NCI-H2196 treated with DMSO at 0.1 percent for 48 hours (cell line): Measurements from ENCODE around the gene PDE1C.

Experiments used
- DNase-seq: peaks from one replicate; lab custom pipeline; 2025; ENCODE audit not compliant: unreplicated experiment; lab: John Stamatoyannopoulos, UW

Gene PDE1C

DNA sequence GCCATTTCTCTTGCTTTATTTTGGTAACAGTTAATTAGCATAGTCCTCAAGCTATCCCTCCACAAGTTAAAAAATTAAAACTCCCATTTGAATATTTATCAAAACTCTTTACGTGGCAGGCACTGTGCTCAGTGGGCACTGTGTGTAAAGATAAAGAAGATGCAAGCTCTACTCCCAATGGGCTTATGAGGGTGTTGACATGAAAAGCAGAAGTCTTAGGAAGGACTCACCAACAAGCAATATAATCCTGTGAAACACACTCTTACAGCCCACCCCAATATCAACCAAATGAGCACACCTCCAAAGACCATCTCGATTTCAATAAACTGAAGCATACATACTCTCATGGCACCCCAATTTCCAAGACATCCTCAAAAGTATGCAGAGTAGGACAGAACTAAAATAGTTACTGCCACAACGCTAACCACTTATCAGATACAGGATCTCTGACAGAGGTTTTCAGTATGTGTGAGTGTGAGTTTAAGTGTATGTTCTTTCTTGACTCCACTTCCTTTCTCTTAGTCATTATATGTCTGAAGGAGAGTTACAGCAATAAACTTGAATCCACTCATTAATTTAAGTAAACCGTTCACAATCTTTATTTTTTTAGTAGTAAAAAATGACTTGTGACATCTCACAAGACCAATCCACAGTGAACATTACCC, 120.0 kb downstream of the PDE1C start:
- DNase-seq: no peak

DNA sequence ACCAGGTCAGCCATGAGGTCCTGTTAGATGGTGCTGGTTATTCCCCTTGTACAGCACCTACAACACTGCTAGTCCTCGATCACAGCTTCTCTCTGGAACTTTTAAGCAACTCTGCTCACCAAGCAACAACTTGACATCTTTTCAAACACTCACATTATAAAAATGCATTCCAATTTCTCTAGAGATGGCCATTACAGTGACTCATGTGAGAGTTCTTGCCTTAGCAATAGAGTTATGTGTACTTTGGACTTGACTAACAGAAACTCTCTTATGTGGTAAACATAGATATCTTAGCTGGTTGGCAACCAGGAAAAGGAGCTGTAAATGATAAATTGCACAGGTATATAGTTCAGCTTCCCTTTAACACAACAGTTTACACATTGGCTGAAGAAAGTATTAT, 122.2 kb downstream of the PDE1C start:
- DNase-seq: no peak

DNA sequence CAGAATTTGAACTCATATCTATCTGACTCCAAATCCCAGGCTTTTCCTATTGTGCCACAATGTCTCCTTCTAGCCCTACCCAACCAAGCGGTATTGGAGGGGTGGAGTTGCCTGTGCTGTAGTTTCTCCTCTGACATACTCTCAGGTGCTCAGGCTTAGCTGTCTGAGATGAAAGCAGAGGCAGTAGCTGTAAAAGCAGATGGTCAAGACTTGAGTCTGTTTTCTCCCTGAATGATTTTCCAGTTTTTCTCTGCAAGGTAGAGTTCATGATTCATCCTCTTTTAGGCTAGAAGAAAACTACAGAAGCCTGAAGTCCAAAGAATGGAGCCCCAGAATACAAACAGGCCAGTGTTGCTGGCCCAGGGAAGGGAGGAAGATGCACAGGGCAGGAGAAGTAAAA, 130.0 kb downstream of the PDE1C start:
- DNase-seq: no peak

DNA sequence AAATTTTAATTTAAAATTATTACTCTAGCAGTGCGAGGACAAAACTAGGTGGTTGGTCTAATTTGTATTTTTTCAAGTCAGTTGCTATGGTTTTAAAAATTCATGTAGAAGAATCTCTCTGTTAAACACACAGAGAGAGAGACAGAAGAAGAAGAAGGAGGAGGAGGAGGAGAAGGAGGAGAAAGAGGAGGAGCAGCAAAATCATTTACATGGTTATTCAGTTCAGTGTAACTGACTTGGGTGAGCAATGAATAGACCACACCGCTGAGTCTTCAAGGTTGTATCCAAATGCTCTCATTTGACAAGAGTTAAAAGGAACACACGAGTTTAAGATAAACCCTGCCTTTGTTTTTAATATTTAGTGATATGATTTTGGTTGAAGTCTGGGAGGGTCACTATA, 131.1 kb downstream of the PDE1C start:
- no peak for DNase-seq

- DNase-seq: no peak
These were observed 131.6 kb downstream of the PDE1C start for GRCh38 chr7:31938650-31939049.

- DNase-seq: no peak
These were observed 132.2 kb downstream of the PDE1C start for GRCh38 chr7:31937982-31938381.

DNA sequence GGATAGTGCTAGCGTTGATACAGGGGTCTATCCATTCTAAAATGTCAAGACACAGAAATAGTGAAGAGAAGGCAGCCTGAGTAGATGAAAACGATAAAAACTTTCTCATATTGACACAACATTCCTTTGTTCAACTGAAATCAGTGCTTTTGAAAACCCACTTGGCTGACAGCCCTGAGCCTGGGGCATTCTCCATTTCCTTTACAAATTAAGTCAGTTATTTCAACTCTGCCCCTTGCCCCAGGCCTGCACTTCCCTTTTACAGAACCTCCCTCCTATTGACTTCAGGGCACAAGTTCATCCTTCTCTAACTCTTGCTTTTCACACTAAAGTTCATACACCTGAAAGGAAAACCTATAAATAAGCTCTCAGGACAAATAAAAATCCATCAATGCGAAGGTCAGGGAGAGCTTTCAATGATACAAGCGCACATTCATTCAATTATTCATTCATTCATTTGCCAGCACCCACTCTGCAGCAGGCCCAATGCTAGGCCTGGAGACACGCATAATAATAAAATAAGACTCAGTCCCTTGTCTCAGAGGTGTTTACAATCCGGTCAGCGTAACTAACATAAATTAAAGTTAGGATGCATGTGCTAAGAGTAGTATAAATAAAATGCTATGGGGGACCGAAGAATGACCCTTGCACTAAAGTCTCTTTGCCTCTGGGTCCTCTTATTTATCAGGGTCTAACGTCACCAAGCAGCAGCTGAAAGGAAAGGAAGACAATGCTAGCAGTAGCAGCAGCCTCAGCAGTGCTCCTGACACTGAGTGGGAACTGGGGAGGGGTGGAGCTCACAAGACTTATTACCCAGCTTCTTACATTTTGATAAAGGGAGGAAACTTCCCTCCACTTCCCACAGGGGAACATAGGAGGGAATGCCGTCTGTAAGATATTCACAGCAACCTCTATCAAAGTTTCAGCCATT, 134.8 kb downstream of the PDE1C start:
- no peak for DNase-seq

- DNase-seq: no peak
These were observed 135.7 kb downstream of the PDE1C start for GRCh38 chr7:31934551-31934950.

- DNase-seq: no peak
These were observed 136.7 kb downstream of the PDE1C start for GRCh38 chr7:31933481-31933880.

DNA sequence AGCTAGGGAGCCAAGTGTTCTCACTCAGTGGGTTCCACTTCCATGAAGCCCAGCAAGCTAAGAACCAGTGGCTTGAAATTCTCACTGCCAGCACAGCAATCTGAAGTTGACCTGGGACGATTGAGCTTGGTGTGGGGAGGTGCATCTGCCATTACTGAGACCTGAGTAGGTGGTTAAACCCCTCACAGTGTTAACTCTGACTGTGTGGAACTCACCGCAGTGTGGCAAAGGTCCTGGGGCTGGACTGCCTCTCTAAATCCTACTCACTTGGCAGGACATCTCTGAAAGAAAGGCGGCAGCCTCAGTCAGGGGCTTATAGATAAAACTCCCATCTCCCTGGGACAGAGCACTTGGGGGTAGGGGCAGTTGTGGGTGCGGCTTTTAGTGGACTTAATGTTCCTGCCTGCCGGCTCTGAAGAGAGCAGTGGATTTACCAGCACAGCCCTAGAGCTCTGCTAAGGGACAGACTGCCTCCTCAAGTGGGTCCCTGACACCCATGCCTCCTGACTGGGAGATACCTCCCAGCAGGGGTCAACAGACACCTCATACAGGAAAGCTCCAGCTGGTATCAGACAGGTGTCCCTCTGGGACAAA, 143.1 kb downstream of the PDE1C start:
- no peak for DNase-seq

DNA sequence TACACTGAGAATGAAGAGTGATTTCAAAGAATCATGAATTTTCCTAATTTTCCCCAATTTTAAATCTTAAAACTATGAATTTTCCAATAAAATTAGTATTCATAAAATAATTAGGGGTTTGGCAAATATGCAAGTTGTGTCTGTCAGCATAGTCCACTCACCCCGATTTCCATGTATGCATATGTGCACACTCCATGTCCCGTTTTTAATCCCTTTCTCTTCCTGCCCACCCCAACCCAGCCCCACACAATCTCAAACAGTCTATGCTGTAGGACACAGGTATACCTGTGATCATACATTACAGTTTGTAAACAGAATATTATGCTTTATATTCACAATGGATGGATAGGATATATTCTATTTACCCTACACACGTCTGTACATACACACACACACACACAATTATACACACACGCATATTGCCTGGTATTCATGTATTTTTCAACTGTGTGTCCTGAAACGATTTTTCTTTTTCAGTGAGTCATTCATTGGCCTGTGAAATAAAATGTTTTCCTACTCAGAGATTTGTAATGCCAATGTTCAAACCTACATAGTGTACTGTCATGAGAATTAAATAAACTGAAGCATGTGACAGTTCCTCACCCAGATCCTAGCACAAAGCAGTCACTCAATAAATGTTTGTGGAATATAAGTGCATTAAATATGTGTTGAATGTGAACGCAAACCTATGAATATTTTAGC, 144.3 kb downstream of the PDE1C start:
- DNase-seq: no peak

DNA sequence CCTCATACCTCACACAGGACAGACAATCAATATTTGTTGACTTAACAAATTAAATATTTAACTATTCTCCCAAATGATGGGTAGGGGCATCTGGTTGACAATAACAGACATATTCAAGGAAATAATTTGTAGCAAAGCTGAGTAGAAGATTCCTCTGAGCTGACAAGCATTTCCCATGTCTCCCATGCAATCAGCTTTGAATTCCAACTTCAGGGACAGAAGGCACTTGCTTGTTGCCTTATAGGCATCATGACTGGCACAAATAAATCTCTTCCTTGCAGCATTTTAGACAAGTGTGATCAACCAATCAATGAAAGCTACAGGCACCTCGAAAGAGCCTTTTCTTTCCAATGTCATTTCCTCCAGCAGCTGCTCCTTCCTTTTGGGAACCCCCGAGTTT, 146.0 kb downstream of the PDE1C start:
- no peak for DNase-seq

DNA sequence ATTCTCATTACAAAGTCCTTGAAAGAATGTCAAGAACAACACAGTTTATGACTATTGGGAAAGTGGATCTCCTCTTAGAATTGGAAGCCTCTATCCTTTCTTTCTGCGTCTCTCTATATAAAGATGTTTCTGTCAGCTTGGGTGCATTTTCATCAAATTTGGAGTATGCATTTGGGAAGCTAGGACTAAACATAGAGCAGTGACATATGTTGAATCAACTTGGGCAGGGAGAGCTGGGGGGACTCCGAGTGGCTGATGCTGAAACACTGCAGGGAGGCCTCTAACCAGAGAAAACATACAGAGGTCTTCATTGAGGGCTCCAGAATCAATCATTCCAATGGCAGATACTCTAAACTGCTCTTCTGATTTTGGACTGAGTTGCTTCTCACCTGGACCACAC, 147.4 kb downstream of the PDE1C start:
- no peak for DNase-seq

GRCh38 chr7:31921047-31921446, 149.2 kb downstream of the PDE1C start:
- no peak for DNase-seq

- no peak for DNase-seq
These were observed 150.4 kb downstream of the PDE1C start for GRCh38 chr7:31919678-31920369.

DNA sequence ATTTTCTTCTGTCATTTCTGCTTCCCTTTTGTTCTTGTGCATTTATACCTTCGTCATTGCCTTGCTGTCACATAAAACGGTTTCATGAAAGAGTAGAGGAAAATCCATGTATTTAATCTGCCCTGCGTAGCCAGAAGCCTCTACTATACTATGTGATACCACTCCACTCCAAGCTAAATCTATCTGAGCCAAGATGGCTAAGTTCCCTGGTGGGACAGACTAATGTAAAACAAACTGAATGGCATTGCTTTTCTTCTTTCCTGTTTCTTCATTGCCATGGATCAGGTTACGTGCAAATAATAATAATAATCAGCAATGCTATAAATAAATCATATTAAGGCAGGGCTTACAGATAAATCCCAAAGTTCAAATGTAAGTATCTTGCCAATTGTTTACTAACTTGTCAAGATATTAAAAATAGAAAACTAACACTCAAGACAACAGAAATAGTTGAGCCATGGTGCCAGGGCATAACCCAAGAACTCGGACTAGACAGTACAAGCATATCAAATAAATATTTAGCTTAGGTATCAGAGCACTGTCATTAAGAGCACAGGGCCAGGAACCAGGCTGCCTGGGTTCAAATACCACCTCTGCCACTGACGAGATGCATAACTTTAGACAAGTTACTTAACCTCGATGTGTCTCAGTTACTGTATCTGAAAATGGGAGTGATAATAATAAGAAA, 151.4 kb downstream of the PDE1C start:
- no peak for DNase-seq

GRCh38 chr7:31917256-31917655, 153.0 kb downstream of the PDE1C start:
- no peak for DNase-seq

GRCh38 chr7:31910191-31910590, 160.0 kb downstream of the PDE1C start:
- no peak for DNase-seq

DNA sequence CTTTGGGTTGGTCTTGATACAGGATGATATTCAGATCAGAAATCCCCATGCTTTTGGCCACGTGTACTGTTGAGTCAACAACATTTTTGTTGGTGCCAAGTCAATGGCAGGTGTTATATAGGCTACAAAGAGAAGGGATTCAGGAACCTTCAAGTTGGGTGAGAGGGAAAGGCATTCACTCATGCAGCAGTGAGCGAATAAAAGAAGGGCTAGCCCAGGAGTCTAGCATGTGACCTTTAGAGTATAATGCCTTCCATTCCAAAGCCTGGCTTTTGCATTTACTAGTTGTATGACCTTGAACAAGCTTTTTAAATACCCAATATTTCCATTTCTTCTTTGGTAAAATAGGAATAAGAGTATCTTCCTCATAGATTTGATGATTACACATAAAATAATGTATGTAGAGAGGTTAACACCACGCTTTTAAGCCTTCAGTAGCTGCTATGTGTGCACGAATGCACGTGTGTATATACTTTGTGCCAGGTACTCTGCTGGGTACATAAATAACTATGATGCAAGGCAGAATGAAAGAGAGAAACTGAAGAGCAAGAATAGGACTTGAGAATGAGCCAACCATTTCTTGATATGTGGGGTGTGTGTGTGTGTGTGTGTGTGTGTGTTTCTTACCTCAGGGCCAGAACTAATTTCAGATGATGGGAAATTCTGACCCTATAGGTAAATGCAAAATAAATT, 163.6 kb downstream of the PDE1C start:
- DNase-seq: no peak

DNA sequence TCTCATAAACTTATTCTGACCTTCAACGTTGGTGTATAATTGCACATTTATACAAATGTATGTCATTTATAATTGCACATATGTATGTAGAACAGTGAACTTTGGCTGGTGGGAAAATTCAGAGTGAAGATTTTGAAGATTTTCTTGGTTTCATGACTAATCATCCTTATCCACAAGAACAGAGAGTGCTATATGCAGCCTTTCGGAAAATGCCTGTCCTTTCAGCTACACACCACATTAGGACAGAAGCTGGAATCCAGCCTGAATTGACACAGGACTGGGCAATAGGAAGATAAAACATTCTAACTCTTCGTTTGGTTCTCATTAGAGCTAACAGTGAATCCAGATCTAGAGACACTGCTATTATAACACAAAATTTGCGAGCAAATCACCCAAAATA, 166.2 kb downstream of the PDE1C start:
- no peak for DNase-seq
